ENCODE results near the gene SLC35F3.

SLC35F3 gene

DNA sequence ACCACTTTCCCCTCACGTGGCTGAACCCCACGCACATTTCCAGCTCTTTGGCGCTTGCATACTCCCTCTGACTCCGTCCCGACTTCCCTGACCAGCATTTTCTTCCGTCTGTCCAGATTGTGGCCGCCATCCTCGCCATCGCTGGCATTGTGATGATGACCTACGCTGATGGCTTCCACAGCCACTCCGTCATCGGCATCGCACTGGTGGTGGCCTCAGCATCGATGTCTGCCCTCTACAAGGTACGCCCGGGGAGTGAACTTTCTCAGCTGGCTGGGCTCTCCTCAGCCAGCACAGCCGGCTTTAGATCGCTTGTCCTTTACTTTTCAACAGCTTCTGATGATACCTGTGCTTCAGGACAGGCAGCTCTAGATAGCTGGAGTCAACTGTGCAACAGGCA is 412.0 kb downstream of the SLC35F3 start:
- Mint-ChIP-seq H3K9me3 (no peaks in the 10 kb centered on the region), H3K4me3 (no peak overlapping the region), H3K27ac (no peak overlapping the region), H3K27me3 (ENCODE audit: low read depth) (peaks cover 15% of the 10 kb centered on the region), H3K4me1 (no peaks in the 10 kb centered on the region), H3K36me3 (ENCODE audit: low read depth) (no peaks in the 10 kb centered on the region)
- TF ChIP-seq, protein P1, sequence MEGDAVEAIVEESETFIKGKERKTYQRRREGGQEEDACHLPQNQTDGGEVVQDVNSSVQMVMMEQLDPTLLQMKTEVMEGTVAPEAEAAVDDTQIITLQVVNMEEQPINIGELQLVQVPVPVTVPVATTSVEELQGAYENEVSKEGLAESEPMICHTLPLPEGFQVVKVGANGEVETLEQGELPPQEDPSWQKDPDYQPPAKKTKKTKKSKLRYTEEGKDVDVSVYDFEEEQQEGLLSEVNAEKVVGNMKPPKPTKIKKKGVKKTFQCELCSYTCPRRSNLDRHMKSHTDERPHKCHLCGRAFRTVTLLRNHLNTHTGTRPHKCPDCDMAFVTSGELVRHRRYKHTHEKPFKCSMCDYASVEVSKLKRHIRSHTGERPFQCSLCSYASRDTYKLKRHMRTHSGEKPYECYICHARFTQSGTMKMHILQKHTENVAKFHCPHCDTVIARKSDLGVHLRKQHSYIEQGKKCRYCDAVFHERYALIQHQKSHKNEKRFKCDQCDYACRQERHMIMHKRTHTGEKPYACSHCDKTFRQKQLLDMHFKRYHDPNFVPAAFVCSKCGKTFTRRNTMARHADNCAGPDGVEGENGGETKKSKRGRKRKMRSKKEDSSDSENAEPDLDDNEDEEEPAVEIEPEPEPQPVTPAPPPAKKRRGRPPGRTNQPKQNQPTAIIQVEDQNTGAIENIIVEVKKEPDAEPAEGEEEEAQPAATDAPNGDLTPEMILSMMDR (IDR thresholded peaks at IDR 0.05; ENCODE audit: unreplicated experiment in 3 of 3): no peak

DNA sequence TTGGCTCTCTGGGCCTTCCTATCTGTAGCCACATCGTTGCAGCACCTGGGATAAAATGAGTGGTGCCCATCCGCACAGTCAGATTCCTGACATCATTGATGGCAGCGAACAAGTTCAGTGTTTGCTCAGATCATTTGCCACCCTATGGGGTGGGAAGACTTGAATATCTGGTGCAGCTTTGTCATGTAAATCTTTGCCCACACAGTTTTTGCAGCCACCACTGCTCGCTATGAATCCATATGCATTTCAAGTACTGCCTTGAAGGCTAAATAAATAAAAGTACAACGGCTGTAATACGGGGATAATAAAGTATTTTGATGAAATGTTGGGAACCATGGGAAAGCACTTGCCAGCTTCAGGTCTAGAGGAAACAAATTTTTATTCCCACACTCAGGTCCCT is 412.5 kb downstream of the SLC35F3 start:
- Mint-ChIP-seq H3K36me3 (ENCODE audit: low read depth) (no peaks in the 10 kb centered on the region), H3K27ac (no peak overlapping the region), H3K4me3 (no peak overlapping the region), H3K27me3 (ENCODE audit: low read depth) (peaks cover 14% of the 10 kb centered on the region), H3K9me3 (no peaks in the 10 kb centered on the region), H3K4me1 (no peaks in the 10 kb centered on the region)
- TF ChIP-seq, protein P1 (IDR thresholded peaks at IDR 0.05; ENCODE audit: unreplicated experiment in 3 of 3): no peak

DNA sequence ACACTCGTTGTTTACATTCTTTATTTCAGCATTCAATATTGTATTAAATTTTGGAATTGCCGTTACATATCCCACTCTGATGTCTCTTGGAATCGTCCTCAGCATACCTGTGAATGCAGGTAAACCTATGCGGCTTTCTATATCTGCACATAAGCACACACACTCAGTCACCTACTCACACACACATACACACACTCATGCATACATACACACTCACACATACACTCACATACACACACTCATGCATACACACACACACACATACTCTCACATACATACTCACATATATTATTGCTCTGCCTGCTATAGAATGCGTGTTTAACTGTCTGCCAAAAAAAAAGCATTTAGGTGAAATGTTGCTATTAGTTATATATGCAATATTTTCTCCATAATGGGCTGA is 415.6 kb downstream of the SLC35F3 start:
- H3K27me3 Mint-ChIP-seq (ENCODE audit: low read depth): peaks cover 40% of the 10 kb centered on the region
- H3K36me3 Mint-ChIP-seq (ENCODE audit: low read depth): no peaks in the 10 kb centered on the region
- H3K4me1 Mint-ChIP-seq: peaks cover 13% of the 10 kb centered on the region
- TF ChIP-seq, protein P1 (IDR thresholded peaks at IDR 0.05; ENCODE audit: unreplicated experiment in 3 of 3): no peak
- no peak overlapping the region for H3K27ac Mint-ChIP-seq
- no peak overlapping the region for H3K4me3 Mint-ChIP-seq
- no peaks in the 10 kb centered on the region for H3K9me3 Mint-ChIP-seq

DNA sequence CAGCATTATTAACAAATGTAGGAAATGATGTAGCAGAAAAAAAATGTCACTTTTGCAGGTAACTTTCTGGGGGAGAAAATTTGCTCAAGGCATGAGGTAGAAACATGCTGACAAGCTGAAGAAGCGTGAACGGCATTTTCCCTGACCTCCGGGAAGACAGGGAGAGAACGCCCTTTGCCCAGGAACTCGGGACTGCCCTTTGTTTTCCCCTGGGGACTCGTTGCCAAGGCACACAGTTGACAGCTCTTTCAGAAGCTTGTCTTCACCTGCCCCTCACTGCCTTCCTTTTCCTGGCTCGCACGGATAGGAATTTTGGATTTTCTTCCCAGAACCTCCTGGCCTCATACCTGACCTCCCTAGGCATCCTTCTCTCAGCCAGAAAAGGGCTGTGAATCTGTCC is 416.1 kb downstream of the SLC35F3 start:
- Mint-ChIP-seq H3K36me3 (ENCODE audit: low read depth) (no peaks in the 10 kb centered on the region), H3K9me3 (no peaks in the 10 kb centered on the region), H3K27me3 (ENCODE audit: low read depth) (peaks cover 45% of the 10 kb centered on the region), H3K4me1 (peaks cover 14% of the 10 kb centered on the region), H3K27ac (no peak overlapping the region), H3K4me3 (no peak overlapping the region)
- TF ChIP-seq, protein P1 (IDR thresholded peaks at IDR 0.05; ENCODE audit: unreplicated experiment in 3 of 3): no peak

DNA sequence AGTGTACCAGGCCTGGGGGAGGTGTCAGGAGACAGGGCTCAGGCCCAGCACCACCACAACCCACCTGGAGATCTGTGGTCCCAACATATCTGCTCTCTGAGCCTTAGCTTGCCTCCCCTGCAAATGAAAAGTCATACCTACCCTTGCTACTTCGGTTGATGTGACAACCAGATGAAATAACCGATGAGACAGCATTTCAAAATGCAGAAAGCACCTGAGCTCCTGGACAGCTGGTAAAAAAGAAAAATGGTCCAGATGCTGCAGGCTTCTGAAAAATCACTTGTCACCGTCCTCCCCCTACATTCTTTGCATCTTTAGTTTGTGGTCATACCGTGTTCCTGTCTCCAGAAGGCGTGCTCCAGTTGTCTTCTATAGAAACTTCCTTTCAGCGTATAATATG is 416.8 kb downstream of the SLC35F3 start:
- TF ChIP-seq, protein P1 (IDR thresholded peaks at IDR 0.05; ENCODE audit: unreplicated experiment in 3 of 3): no peak
- Mint-ChIP-seq H3K9me3 (no peaks in the 10 kb centered on the region), H3K4me1 (peaks cover 17% of the 10 kb centered on the region), H3K36me3 (ENCODE audit: low read depth) (no peaks in the 10 kb centered on the region), H3K27me3 (ENCODE audit: low read depth) (peaks cover 52% of the 10 kb centered on the region), H3K27ac (no peak overlapping the region), H3K4me3 (no peak overlapping the region)

DNA sequence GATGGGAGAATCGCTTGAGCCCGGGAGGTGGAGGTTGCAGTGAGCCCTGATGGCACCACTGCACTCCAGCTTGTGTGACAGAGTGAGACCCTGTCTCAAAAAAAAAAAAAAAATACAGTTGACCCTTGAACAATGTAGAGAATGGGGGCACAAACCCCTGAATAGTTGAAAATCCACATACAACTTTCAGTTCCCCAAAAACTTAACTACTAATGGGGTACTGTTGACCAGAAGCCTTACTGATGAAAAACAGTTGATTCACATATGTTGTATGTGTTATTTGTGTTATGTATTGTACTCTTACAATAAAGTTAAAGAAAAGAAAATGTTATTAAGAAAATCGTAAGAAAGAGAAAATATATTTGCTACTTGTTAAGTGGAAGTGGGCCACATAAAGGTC is 417.6 kb downstream of the SLC35F3 start:
- Mint-ChIP-seq H3K9me3 (no peaks in the 10 kb centered on the region), H3K4me3 (no peak overlapping the region), H3K36me3 (ENCODE audit: low read depth) (no peaks in the 10 kb centered on the region), H3K27me3 (ENCODE audit: low read depth) (peaks cover 59% of the 10 kb centered on the region), H3K4me1 (peaks cover 24% of the 10 kb centered on the region), H3K27ac (no peak overlapping the region)
- TF ChIP-seq, protein P1 (IDR thresholded peaks at IDR 0.05; ENCODE audit: unreplicated experiment in 3 of 3): no peak

All from nephron (organoid).